NT2/D1 (cell line): ENCODE results near the gene ARHGAP10.

Experiments used
- DNase-seq: peaks from one replicate; pipeline ENCODE4 v3.0.0-alpha.2; 2011; ENCODE audit warnings: low read depth, low spot score
- H3K27me3 ChIP-seq: 2 replicates; pipeline ENCODE4 v1.6.0; 2011; ENCODE audit warnings: mild to moderate bottlenecking; ENCODE audit not compliant: insufficient read length, insufficient read depth
- H3K36me3 ChIP-seq: 2 replicates; pipeline ENCODE4 v1.6.1; 2011; ENCODE audit warnings: mild to moderate bottlenecking, low read length, mixed read lengths; ENCODE audit not compliant: insufficient read depth, insufficient read length
- H3K4me1 ChIP-seq: 2 replicates; pipeline ENCODE4 v1.5.1; 2011; ENCODE audit not compliant: insufficient read depth, insufficient read length
- H3K4me3 ChIP-seq: 2 replicates; pipeline ENCODE4 v1.5.1; 2011; ENCODE audit warnings: low read depth; ENCODE audit not compliant: insufficient read length
- H3K9ac ChIP-seq: 2 replicates; pipeline ENCODE4 v1.6.0; 2011; ENCODE audit warnings: low read depth; ENCODE audit not compliant: insufficient read length
- H3K9me3 ChIP-seq: 2 replicates; pipeline ENCODE4 v1.5.1; 2011; ENCODE audit warnings: mild to moderate bottlenecking, low read length; ENCODE audit not compliant: insufficient read depth
- SUZ12 ChIP-seq: IDR thresholded peaks from 2 replicates; pipeline ENCODE4 v1.6.1; 2011; ENCODE audit not compliant: insufficient read length, insufficient read depth; ENCODE audit errors: extremely low read depth
- YY1 ChIP-seq: IDR thresholded peaks from 2 replicates; pipeline ENCODE4 v1.6.1; 2011; ENCODE audit not compliant: insufficient read length, insufficient read depth
- ZNF274 ChIP-seq: IDR thresholded peaks from 2 replicates; pipeline ENCODE4 v1.6.1; 2011; ENCODE audit warnings: mild to moderate bottlenecking, low read depth, low read length

ARHGAP10 gene

DNA sequence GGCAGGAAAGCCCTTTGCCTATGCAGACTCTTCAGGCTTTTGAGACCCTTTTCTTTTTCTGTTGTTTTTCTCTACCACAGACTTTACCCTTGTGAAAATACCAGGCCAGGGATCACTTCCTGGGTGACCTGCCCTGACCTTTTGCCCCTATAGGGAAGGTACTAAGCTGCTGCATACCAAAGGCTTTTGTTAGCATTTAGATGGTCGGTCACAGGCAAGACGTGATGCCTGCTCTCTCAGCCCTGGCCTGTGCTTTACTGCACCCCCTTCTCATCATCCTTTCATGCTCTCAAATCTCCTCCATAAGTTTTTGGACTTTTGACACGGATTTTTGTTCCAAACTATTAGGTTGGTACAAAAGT lies 98.2 kb downstream of the ARHGAP10 start:
- H3K9me3 ChIP-seq = no peaks in the 10 kb centered on the region
- H3K4me3 ChIP-seq = no peak overlapping the region
- TF ChIP-seq YY1 = no peak
- no peak for TF ChIP-seq ZNF274
- no peak for TF ChIP-seq SUZ12
- DNase-seq = no peak
- no peak overlapping the region for H3K9ac ChIP-seq
- peaks cover 14% of the 10 kb centered on the region for H3K36me3 ChIP-seq
- H3K4me1 ChIP-seq = no peaks in the 10 kb centered on the region
- no peaks in the 10 kb centered on the region for H3K27me3 ChIP-seq

DNA sequence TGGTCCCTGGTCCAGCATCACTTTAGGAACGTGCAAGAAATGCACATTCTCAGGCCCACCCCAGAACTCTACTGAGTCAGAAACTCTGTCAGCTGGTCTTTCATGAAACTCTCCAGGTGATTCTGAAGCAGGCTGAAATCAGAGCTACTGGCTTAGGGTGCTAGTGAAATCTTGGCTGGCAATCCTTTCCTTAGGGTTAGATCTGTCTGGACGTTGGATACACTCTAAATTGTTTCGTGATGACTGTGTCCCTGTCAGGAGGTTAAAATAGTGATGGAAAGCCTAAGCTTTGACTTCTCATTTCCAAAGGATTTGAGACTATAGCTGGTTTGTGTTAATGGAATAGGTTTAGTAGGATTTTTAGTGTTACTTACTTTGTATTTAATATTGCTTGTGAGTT lies 99.1 kb downstream of the ARHGAP10 start:
- Histone ChIP-seq H3K27me3 (no peaks in the 10 kb centered on the region), H3K4me3 (no peak overlapping the region), H3K4me1 (no peaks in the 10 kb centered on the region), H3K36me3 (peaks cover 12% of the 10 kb centered on the region), H3K9me3 (no peaks in the 10 kb centered on the region), H3K9ac (no peak overlapping the region)
- DNase-seq = no peak
- TF ChIP-seq ZNF274 = no peak
- TF ChIP-seq YY1 = no peak

DNA sequence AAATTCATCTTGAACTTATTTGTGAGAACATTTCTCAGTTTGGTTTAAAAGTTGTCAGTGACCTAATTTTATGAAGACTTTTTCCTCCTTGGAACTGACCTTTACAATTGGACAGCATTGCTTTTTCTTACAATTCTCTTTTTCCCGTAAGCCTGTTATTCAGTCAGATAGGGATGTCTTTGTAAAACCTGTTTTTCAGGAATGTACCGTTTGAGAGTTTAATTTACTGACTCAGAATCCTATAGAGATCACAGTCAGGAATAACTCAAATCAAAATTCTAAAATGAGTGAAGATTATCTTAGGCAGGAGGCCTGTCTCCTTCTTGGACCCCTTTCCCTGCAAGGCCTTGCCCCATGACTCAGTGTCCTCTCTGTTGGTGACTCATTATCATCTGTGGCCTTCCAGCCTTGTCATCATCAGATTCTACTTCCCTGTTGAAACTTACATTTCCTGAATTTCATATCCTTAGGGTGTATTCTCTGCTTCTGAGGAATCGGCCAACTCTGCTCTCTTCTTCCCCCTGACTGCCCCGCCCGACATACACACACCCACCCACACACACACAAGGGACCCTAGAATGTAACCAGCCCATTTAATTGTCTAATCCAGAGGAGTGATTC lies 99.8 kb downstream of the ARHGAP10 start:
- no peak for DNase-seq
- peaks cover 9% of the 10 kb centered on the region for H3K36me3 ChIP-seq
- no peak overlapping the region for H3K9ac ChIP-seq
- H3K4me1 ChIP-seq = no peaks in the 10 kb centered on the region
- no peak overlapping the region for H3K4me3 ChIP-seq
- no peaks in the 10 kb centered on the region for H3K27me3 ChIP-seq
- TF ChIP-seq SUZ12 = no peak
- no peak for TF ChIP-seq YY1
- TF ChIP-seq ZNF274 = no peak
- no peaks in the 10 kb centered on the region for H3K9me3 ChIP-seq

DNA sequence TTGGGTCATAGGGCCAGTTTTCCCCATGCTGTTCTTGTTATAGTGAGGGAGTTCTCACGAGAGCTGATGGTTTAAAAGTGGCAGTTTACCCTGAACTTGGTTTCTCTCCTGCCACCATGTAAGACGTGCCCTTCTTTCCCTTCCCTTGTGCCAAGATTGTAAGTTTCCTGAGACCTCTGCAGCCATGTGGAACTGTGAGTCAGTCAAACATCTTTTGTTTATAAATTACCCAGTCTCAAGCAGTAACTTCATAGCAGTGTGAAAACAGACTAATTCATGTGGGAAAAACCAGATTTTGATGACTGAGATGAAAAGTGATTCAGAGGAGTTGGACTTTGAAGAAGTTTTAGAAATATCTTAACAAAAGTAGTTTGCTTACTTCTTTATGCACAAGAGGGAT lies 101.4 kb downstream of the ARHGAP10 start:
- no peaks in the 10 kb centered on the region for H3K27me3 ChIP-seq
- no peak overlapping the region for H3K4me3 ChIP-seq
- no peak for TF ChIP-seq SUZ12
- no peak for TF ChIP-seq ZNF274
- TF ChIP-seq YY1 = no peak
- H3K9ac ChIP-seq = no peak overlapping the region
- H3K4me1 ChIP-seq = no peaks in the 10 kb centered on the region
- H3K9me3 ChIP-seq = no peaks in the 10 kb centered on the region
- H3K36me3 ChIP-seq = peaks cover 9% of the 10 kb centered on the region
- DNase-seq = no peak

DNA sequence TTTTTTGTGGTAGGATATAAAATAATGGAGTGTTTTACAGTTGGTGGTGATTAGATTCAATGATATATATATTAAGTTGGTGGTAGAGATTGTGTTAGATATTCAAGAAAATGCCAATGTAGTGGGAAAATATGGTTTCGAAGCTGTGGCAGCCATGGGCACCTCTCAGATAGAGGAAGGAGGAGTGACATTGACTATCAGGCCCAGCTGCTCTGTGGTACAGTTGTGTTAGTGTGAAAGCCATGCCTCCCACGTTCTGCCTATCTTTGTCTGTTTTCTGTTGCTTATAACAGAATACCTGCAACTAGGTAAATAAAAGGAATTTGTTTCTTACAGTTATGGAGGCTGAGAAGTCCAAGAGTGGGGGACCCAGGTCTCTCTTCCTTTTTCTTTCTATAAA lies 101.9 kb downstream of the ARHGAP10 start:
- no peak overlapping the region for H3K4me3 ChIP-seq
- TF ChIP-seq SUZ12 (no peak), YY1 (no peak), ZNF274 (no peak)
- no peaks in the 10 kb centered on the region for H3K27me3 ChIP-seq
- H3K4me1 ChIP-seq = no peaks in the 10 kb centered on the region
- no peaks in the 10 kb centered on the region for H3K9me3 ChIP-seq
- H3K36me3 ChIP-seq = peaks cover 9% of the 10 kb centered on the region
- H3K9ac ChIP-seq = no peak overlapping the region
- no peak for DNase-seq

- Histone ChIP-seq H3K27me3 (no peaks in the 10 kb centered on the region), H3K9ac (no peak overlapping the region), H3K36me3 (peaks cover 9% of the 10 kb centered on the region), H3K9me3 (no peaks in the 10 kb centered on the region), H3K4me1 (no peaks in the 10 kb centered on the region), H3K4me3 (no peak overlapping the region)
- no peak for DNase-seq
- no peak for TF ChIP-seq ZNF274
- TF ChIP-seq SUZ12 = no peak
- no peak for TF ChIP-seq YY1
These were observed 102.6 kb downstream of the ARHGAP10 start for GRCh38 chr4:147834480-147834879.

DNA sequence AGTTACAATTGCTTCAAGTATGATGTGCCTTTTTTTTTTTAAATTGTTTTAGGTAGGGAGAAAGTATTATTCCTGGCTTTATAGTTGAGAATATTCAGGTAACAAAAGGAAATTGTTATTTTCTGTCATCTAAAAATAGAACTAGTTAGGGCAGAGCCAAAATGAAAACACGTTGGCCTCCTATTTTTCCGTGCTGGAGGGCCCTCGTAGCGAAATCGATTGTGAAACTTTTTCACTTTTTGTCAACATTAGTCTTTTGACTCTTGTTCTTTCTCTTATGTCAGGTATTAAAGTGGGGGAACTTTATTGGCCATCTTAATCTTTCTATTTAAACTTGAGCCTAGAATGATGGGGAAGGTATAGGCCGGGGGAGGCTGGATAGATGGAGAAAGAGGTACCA lies 104.9 kb downstream of the ARHGAP10 start:
- TF ChIP-seq SUZ12 = no peak
- no peak for TF ChIP-seq ZNF274
- TF ChIP-seq YY1 = no peak
- no peaks in the 10 kb centered on the region for H3K9me3 ChIP-seq
- H3K36me3 ChIP-seq = peaks cover 9% of the 10 kb centered on the region
- H3K9ac ChIP-seq = no peak overlapping the region
- no peaks in the 10 kb centered on the region for H3K4me1 ChIP-seq
- DNase-seq = no peak
- H3K4me3 ChIP-seq = no peak overlapping the region
- H3K27me3 ChIP-seq = no peaks in the 10 kb centered on the region

DNA sequence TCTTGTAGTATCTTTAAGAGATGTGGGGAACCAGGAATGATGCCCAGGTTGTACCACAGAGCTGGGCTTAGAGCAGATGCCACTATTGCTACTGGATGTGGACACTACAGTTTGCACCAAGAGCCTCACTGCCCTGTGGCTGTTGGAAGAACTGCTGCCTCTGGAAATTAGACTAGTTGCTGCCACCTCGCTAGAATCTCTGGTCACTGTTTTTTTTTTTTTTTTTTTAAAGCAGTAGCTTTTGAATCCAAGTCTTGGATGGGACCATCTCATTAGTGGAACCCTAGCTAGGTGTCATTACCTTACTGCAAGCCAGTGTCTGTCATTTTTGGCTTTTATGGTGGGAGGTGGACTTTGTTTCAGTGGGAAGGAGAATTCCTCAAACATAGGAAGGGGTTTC lies 105.5 kb downstream of the ARHGAP10 start:
- Histone ChIP-seq H3K4me3 (no peak overlapping the region), H3K27me3 (no peaks in the 10 kb centered on the region), H3K36me3 (peaks cover 10% of the 10 kb centered on the region), H3K4me1 (no peaks in the 10 kb centered on the region), H3K9ac (no peak overlapping the region), H3K9me3 (no peaks in the 10 kb centered on the region)
- TF ChIP-seq YY1 (no peak), SUZ12 (no peak), ZNF274 (no peak)
- no peak for DNase-seq
